Measurements from ENCODE around the gene LAT. TPM values are rescaled to one million over a fixed set of nuclear protein-coding genes. Genes with fewer than 3 reads are reported as not detected.
"Not testable (repeated sequence)": the region's sequence is repeated elsewhere in the genome, so short reads cannot be mapped to it uniquely, and the experiment has no call there.

LAT gene
- total and polyA plus RNA-seq, 3 donors from 2014 or later = 7.4 to 9.0 (median 8.4) TPM

DNA sequence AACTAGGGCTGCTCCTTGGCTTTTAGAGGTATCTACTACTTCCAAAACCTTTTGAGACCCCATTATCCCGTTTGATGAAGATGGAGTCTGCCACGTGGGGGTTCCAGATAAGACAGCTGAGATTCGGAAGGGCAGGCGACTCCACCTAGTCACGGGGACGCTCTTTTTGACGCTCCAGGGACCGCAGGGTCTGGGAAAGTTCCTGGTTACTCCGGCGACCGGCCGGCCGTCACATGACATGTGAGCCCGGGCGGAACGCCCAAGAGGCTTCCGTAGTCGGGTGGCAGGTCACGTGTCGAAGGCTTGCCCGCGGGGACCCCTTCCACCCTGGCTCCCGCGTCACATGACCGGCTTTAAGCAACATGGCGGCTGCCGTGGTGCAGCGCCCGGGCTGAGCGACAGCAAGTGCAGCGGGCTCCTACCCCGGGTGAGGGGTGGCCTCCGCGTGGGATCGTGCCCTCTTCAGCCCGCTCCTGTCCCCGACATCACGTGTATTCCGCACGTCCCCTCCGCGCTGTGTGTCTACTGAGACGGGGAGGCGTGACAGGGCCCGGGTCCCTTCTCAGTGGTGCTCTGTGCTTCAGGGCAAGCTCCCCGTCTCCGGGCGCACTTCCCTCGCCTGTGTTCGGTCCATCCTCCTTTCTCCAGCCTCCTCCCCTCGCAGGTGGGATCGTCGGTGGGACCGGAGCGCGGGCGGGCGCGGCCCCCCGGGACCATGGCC lies 10.3 kb upstream of the LAT start, which contains the start of gene SPNS1:
TSS of gene SPNS1 (plus strand) at position 342 of the 721 bp plus-strand sequence. CDS start at position 716, 374 bp downstream.
- DNase-seq = peak; percentile 98
- intact Hi-C loops (cut with DNase I; ENCODE audit: low total_unique reads) = no loop called here
- peak within 1 kb of the TSS; percentile 82 to 84 for H3K4me3 ChIP-seq
- no peak for TF ChIP-seq POLR2A (IDR thresholded peaks at IDR 0.05)
- TF ChIP-seq, protein P1, sequence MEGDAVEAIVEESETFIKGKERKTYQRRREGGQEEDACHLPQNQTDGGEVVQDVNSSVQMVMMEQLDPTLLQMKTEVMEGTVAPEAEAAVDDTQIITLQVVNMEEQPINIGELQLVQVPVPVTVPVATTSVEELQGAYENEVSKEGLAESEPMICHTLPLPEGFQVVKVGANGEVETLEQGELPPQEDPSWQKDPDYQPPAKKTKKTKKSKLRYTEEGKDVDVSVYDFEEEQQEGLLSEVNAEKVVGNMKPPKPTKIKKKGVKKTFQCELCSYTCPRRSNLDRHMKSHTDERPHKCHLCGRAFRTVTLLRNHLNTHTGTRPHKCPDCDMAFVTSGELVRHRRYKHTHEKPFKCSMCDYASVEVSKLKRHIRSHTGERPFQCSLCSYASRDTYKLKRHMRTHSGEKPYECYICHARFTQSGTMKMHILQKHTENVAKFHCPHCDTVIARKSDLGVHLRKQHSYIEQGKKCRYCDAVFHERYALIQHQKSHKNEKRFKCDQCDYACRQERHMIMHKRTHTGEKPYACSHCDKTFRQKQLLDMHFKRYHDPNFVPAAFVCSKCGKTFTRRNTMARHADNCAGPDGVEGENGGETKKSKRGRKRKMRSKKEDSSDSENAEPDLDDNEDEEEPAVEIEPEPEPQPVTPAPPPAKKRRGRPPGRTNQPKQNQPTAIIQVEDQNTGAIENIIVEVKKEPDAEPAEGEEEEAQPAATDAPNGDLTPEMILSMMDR (IDR thresholded peaks at IDR 0.05) = no peak
- peak within 1 kb of the TSS; percentile 42 to 73 for H3K27ac ChIP-seq
- no peaks in the 10 kb centered on the region for H3K36me3 ChIP-seq (ENCODE audit: low read depth, missing control alignments)
- H3K4me1 ChIP-seq = peaks cover 14% of the 10 kb centered on the region
- H3K9me3 ChIP-seq = no peaks in the 10 kb centered on the region
- WGBS, 2 donors = 0% methylated on average over 2 to 58 of the region's 60 CpGs
- H3K27me3 ChIP-seq = no peaks in the 10 kb centered on the region

DNA sequence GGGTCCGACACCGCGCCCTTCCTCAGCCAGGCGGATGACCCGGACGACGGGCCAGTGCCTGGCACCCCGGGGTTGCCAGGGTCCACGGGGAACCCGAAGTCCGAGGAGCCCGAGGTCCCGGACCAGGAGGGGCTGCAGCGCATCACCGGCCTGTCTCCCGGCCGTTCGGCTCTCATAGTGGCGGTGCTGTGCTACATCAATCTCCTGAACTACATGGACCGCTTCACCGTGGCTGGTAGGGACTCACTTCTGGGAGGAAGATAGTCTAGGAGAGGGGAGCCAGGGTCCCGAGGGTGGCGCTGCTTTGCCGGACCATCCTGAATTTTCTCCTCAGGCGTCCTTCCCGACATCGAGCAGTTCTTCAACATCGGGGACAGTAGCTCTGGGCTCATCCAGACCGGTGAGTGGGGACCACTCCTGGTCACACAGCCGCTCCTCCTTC lies 9.7 kb upstream of the LAT start:
- Histone ChIP-seq H3K27ac (peak overlapping the region in 1 of 2 donors; percentile 73), H3K27me3 (no peaks in the 10 kb centered on the region), H3K4me3 (peak overlapping the region; percentile 82 to 84), H3K4me1 (peaks cover 14% of the 10 kb centered on the region), H3K9me3 (no peaks in the 10 kb centered on the region), H3K36me3 (ENCODE audit: low read depth, missing control alignments) (no peaks in the 10 kb centered on the region)
- WGBS, 2 donors = 3 to 20% methylated on average over 9 to 30 of the region's 30 CpGs
- TF ChIP-seq, protein P1 (IDR thresholded peaks at IDR 0.05) = no peak
- no peak for DNase-seq
- intact Hi-C loops (cut with DNase I; ENCODE audit: low total_unique reads) = no loop called here

DNA sequence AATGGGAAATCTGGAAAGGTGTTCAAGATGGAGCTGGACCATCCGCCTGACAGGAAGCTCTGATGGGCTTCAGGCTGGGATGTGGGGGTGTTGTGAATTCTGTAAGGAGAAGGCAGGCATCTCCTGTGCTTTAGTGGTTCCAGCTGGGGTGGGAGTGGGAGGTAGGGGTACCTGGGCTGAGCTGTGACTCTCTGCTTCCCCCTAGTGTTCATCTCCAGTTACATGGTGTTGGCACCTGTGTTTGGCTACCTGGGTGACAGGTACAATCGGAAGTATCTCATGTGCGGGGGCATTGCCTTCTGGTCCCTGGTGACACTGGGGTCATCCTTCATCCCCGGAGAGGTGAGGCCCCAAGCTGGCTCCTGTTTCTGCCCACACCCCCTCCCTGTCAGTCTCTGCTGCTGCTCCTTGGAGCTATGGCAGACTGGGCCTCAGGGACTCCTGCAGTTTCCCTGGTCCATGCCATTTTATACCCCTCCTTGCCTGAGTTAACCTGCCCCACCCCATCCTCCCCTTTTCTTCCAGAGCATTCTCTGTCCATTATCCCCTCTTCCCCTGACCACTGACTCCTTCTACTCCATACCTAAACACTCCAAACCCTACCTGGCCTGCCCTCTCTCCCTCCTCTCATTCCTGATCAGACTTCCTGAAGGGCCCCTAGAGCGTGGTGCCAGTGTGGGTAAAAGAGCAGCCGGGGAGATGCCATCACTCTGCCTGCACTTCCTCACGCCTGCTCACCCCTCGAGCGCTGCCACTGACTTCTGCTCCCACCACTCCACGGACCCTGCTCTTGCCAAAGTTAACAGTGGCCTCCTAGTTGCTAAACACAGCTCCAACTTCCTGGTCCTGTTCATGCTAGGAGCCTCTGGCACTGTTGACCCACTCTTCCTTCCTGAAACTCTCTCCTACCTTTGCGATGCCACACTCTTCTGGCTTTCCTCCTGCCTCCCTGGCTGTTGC lies 6.9 kb upstream of the LAT start:
- H3K4me3 ChIP-seq = no peak overlapping the region
- no peaks in the 10 kb centered on the region for H3K36me3 ChIP-seq (ENCODE audit: low read depth, missing control alignments)
- intact Hi-C loops (cut with DNase I; ENCODE audit: low total_unique reads) = no loop called here
- no peak for TF ChIP-seq POLR2A (IDR thresholded peaks at IDR 0.05)
- TF ChIP-seq, protein P1 (IDR thresholded peaks at IDR 0.05) = no peak
- no peaks in the 10 kb centered on the region for H3K27me3 ChIP-seq
- H3K4me1 ChIP-seq = peaks cover 14% of the 10 kb centered on the region
- DNase-seq = no peak
- no peaks in the 10 kb centered on the region for H3K9me3 ChIP-seq
- 87 to 89% methylated on average over 11 of the region's 11 CpGs for WGBS, 2 donors
- no peak overlapping the region for H3K27ac ChIP-seq

DNA sequence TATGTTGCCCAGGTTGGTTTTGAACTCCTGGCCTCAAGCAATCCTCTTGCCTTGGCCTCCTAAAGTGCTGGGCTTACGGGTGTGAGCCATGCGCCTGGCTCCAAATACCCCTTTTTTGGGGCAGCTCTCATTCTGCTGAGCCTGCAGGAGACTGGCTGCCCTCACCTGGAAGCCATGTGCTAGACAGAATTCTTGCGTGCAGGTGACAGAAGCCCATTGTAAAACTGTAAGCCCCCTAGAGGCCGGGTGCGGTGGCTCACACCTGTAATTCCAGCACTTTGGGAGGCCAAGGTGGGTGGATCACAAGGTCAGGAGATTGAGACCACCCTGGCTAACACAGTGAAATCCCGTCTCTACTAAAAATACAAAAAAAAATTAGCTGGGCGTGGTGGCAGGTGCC lies 4.5 kb upstream of the LAT start:
- H3K27ac ChIP-seq; H3K27me3 ChIP-seq; H3K9me3 ChIP-seq; intact Hi-C loops (cut with DNase I; ENCODE audit: low total_unique reads); H3K4me3 ChIP-seq; H3K36me3 ChIP-seq (ENCODE audit: low read depth, missing control alignments); H3K4me1 ChIP-seq; DNase-seq: not testable (repeated sequence)
- WGBS, 2 donors = 89% methylated on average over 6 to 7 of the region's 7 CpGs

DNA sequence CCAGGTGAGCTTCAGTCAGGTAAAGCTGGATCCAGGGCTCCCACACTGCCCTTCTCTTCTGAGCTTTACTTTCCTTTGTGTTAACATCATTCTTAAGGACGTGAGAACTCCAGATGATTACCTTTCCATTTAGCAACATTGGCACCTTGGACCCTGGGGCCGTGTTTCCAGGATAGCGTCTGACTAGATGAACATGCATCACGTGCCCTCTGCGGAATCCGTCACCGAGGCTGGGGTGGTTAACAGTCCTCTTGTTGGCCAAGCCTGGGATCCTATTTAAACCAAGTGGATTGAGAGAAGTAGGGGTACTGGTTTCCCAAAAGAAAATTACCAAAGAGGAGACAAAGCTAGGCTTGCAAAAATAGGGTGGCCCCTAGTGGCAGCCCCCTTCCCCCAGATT lies 3.9 kb upstream of the LAT start:
- TF ChIP-seq, protein P1 (IDR thresholded peaks at IDR 0.05) = no peak
- TF ChIP-seq POLR2A (IDR thresholded peaks at IDR 0.05) = no peak
- H3K36me3 ChIP-seq (ENCODE audit: low read depth, missing control alignments) = no peaks in the 10 kb centered on the region
- no peak overlapping the region for H3K4me3 ChIP-seq
- DNase-seq = no peak
- H3K9me3 ChIP-seq = no peaks in the 10 kb centered on the region
- 93 to 97% methylated on average over 7 of the region's 7 CpGs for WGBS, 2 donors
- H3K27ac ChIP-seq = no peak overlapping the region
- H3K4me1 ChIP-seq = peaks cover 4% of the 10 kb centered on the region
- no peaks in the 10 kb centered on the region for H3K27me3 ChIP-seq
- intact Hi-C loops (cut with DNase I; ENCODE audit: low total_unique reads) = no loop called here
